ENCODE results near the gene GPRIN1. TPM values are rescaled to one million over a fixed set of nuclear protein-coding genes. Genes with fewer than 3 reads are reported as not detected.

The GPRIN1 gene
- total and polyA plus RNA-seq, 4 donors: 0.23 to 0.50 (median 0.30) TPM; not detected in 1

DNA sequence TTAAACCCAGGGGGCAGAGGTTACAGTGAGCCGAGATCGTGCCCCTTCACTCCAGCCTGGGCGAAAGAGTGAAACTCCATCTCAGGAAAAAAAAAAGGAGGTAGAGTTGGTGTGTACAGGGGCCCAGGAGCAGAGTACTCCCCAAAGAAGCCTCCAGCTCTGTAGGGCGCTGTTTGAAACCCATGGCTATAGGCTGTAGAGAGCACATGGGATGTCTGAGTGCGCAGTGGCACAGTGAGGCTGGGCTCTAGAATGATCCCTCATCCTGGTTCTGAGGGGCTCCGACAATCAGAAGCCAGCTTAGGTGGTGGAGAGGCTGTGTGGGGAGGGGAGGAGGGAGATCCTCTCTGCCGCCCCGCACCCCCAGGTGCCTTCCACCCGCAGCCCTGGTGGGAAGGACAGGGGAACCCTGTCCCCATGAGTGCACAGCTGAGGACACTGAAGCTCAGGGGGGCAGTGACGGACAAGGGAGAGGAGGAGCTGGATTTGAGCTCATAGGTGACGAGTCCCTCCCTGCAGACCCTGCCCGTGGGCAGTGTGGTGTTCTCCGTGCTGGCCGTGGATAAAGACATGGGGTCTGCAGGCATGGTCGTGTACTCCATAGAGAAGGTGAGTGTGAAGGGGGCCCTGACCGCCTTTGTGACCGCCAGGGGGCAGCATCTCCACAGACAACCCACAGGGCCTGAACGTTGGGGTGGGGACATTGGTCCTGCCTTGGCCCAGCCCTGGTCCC, 36.2 kb downstream of the GPRIN1 start:
- no peak overlapping the region for H3K4me3 ChIP-seq (ENCODE audit: low read depth in 1 of 3, low read length in 3 of 3)
- H3K27me3 ChIP-seq (ENCODE audit: control insufficient read depth in 4 of 4, insufficient read depth in 4 of 4, low read length in 3 of 4): no peaks in the 10 kb centered on the region
- H3K4me1 ChIP-seq (ENCODE audit: control insufficient read depth in 4 of 4, insufficient read depth in 4 of 4, low read length in 3 of 4): no peaks in the 10 kb centered on the region
- no peaks in the 10 kb centered on the region for H3K9me3 ChIP-seq (ENCODE audit: control insufficient read depth in 4 of 4, low read length in 3 of 4)
- H3K36me3 ChIP-seq (ENCODE audit: control insufficient read depth in 4 of 4, insufficient read depth in 3 of 4, low read depth in 1 of 4, low read length in 3 of 4): no peaks in the 10 kb centered on the region
- H3K27ac ChIP-seq (ENCODE audit: low read depth in 1 of 2, low read length in 2 of 2): no peak overlapping the region
- TF ChIP-seq, protein P1, sequence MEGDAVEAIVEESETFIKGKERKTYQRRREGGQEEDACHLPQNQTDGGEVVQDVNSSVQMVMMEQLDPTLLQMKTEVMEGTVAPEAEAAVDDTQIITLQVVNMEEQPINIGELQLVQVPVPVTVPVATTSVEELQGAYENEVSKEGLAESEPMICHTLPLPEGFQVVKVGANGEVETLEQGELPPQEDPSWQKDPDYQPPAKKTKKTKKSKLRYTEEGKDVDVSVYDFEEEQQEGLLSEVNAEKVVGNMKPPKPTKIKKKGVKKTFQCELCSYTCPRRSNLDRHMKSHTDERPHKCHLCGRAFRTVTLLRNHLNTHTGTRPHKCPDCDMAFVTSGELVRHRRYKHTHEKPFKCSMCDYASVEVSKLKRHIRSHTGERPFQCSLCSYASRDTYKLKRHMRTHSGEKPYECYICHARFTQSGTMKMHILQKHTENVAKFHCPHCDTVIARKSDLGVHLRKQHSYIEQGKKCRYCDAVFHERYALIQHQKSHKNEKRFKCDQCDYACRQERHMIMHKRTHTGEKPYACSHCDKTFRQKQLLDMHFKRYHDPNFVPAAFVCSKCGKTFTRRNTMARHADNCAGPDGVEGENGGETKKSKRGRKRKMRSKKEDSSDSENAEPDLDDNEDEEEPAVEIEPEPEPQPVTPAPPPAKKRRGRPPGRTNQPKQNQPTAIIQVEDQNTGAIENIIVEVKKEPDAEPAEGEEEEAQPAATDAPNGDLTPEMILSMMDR (IDR thresholded peaks at IDR 0.05; ENCODE audit: low read depth, low read length, missing input control): peak; percentile 64
- peak; percentile 61 to 79 for TF ChIP-seq RAD21 (IDR thresholded peaks at IDR 0.05)
- TF ChIP-seq HNF4A (conservative IDR thresholded peaks at IDR 0.05): no peak
- TF ChIP-seq, protein P2, sequence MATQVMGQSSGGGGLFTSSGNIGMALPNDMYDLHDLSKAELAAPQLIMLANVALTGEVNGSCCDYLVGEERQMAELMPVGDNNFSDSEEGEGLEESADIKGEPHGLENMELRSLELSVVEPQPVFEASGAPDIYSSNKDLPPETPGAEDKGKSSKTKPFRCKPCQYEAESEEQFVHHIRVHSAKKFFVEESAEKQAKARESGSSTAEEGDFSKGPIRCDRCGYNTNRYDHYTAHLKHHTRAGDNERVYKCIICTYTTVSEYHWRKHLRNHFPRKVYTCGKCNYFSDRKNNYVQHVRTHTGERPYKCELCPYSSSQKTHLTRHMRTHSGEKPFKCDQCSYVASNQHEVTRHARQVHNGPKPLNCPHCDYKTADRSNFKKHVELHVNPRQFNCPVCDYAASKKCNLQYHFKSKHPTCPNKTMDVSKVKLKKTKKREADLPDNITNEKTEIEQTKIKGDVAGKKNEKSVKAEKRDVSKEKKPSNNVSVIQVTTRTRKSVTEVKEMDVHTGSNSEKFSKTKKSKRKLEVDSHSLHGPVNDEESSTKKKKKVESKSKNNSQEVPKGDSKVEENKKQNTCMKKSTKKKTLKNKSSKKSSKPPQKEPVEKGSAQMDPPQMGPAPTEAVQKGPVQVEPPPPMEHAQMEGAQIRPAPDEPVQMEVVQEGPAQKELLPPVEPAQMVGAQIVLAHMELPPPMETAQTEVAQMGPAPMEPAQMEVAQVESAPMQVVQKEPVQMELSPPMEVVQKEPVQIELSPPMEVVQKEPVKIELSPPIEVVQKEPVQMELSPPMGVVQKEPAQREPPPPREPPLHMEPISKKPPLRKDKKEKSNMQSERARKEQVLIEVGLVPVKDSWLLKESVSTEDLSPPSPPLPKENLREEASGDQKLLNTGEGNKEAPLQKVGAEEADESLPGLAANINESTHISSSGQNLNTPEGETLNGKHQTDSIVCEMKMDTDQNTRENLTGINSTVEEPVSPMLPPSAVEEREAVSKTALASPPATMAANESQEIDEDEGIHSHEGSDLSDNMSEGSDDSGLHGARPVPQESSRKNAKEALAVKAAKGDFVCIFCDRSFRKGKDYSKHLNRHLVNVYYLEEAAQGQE (IDR thresholded peaks at IDR 0.05): no peak
- TF ChIP-seq RXRA (IDR thresholded peaks at IDR 0.05): no peak
- H3K9ac ChIP-seq (ENCODE audit: low read depth in 1 of 2, low read length in 2 of 2): no peak overlapping the region
- 48% methylated on average over 18 of the region's 18 CpGs for WGBS
- DNase-seq (ENCODE audit: low spot score): peak; percentile 84

DNA sequence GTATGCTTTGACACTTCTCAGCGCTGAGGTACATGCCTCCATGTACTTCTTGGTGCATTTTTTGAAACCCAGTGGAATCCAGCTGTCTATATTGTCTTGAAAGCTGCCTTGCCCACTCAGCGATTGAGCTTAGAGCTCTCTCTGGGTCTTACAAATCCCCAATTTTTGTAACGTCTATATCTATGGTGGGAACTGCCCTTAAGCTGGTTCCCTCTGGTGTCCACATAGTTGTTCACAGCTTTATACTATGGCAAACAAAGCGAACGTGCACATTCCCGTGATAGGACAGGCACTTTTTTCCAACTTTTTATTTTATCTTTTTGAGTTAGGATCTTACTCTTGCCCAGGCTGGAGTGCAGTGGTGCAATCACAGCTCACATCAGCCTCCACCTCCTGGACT, 39.9 kb downstream of the GPRIN1 start:
- Histone ChIP-seq H3K9me3 (ENCODE audit: control insufficient read depth in 4 of 4, low read length in 3 of 4) (no peaks in the 10 kb centered on the region), H3K27me3 (ENCODE audit: control insufficient read depth in 4 of 4, insufficient read depth in 4 of 4, low read length in 3 of 4) (no peaks in the 10 kb centered on the region), H3K4me3 (ENCODE audit: low read depth in 1 of 3, low read length in 3 of 3) (no peak overlapping the region), H3K36me3 (ENCODE audit: control insufficient read depth in 4 of 4, insufficient read depth in 3 of 4, low read depth in 1 of 4, low read length in 3 of 4) (no peaks in the 10 kb centered on the region), H3K9ac (ENCODE audit: low read depth in 1 of 2, low read length in 2 of 2) (no peak overlapping the region), H3K27ac (ENCODE audit: low read depth in 1 of 2, low read length in 2 of 2) (no peak overlapping the region), H3K4me1 (ENCODE audit: control insufficient read depth in 4 of 4, insufficient read depth in 4 of 4, low read length in 3 of 4) (no peaks in the 10 kb centered on the region)
- DNase-seq (ENCODE audit: low spot score): no peak
- WGBS: 77% methylated on average over 6 of the region's 6 CpGs
- TF ChIP-seq SP1 (IDR thresholded peaks at IDR 0.05) (no peak), TAF1 (conservative IDR thresholded peaks at IDR 0.05) (no peak), FOXA2 (IDR thresholded peaks at IDR 0.05) (no peak), HNF4A (conservative IDR thresholded peaks at IDR 0.05) (no peak), RAD21 (IDR thresholded peaks at IDR 0.05) (no peak)
- TF ChIP-seq, protein P3, sequence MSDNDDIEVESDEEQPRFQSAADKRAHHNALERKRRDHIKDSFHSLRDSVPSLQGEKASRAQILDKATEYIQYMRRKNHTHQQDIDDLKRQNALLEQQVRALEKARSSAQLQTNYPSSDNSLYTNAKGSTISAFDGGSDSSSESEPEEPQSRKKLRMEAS (IDR thresholded peaks at IDR 0.05): no peak

DNA sequence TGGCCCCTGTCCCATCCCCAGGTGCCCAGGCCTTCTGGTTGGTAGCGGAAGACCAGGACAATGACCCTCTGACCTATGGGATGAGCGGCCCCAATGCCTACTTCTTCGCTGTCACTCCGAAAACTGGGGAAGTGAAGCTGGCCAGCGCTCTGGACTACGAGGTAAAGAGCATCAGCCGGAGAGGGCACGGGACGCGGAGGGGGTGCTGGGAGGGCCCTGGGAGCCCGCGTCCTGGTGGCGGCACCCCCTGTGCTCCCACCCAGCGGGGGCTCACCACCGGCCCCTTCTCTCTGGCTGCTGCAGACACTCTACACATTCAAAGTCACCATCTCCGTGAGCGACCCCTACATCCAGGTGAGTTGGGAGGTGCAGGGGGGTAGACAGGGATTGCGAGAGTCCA, 41.3 kb downstream of the GPRIN1 start:
- DNase-seq (ENCODE audit: low spot score): no peak
- WGBS: 84% methylated on average over 18 of the region's 18 CpGs
- no peak for TF ChIP-seq HNF4A (conservative IDR thresholded peaks at IDR 0.05)
- no peak for TF ChIP-seq EGR1 (IDR thresholded peaks at IDR 0.05; ENCODE audit: low read depth in 2 of 2)
- TF ChIP-seq SP1 (IDR thresholded peaks at IDR 0.05): no peak
- TF ChIP-seq YY1 (IDR thresholded peaks at IDR 0.05): no peak
- no peak for TF ChIP-seq TAF1 (conservative IDR thresholded peaks at IDR 0.05)
- no peak for TF ChIP-seq FOXA2 (IDR thresholded peaks at IDR 0.05)
- no peak for TF ChIP-seq GABPA (IDR thresholded peaks at IDR 0.05 in 1 of 2, conservative IDR thresholded peaks at IDR 0.05 in 1 of 2)
- no peak for TF ChIP-seq RAD21 (IDR thresholded peaks at IDR 0.05)
- TF ChIP-seq, protein P1 (IDR thresholded peaks at IDR 0.05; ENCODE audit: low read depth, low read length, missing input control): no peak
- TF ChIP-seq, protein P2 (IDR thresholded peaks at IDR 0.05): no peak
- no peak for TF ChIP-seq RXRA (IDR thresholded peaks at IDR 0.05)
- TF ChIP-seq, protein P4, sequence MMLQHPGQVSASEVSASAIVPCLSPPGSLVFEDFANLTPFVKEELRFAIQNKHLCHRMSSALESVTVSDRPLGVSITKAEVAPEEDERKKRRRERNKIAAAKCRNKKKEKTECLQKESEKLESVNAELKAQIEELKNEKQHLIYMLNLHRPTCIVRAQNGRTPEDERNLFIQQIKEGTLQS (IDR thresholded peaks at IDR 0.05): no peak

More for the DNA sequence above, 41.3 kb downstream of the GPRIN1 start:
- no peaks in the 10 kb centered on the region for H3K27me3 ChIP-seq (ENCODE audit: control insufficient read depth in 4 of 4, insufficient read depth in 4 of 4, low read length in 3 of 4)
- no peaks in the 10 kb centered on the region for H3K4me1 ChIP-seq (ENCODE audit: control insufficient read depth in 4 of 4, insufficient read depth in 4 of 4, low read length in 3 of 4)
- no peaks in the 10 kb centered on the region for H3K9me3 ChIP-seq (ENCODE audit: control insufficient read depth in 4 of 4, low read length in 3 of 4)
- H3K36me3 ChIP-seq (ENCODE audit: control insufficient read depth in 4 of 4, insufficient read depth in 3 of 4, low read depth in 1 of 4, low read length in 3 of 4): no peaks in the 10 kb centered on the region
- H3K4me3 ChIP-seq (ENCODE audit: low read depth in 1 of 3, low read length in 3 of 3): no peak overlapping the region
- H3K27ac ChIP-seq (ENCODE audit: low read depth in 1 of 2, low read length in 2 of 2): no peak overlapping the region
- no peak overlapping the region for H3K9ac ChIP-seq (ENCODE audit: low read depth in 1 of 2, low read length in 2 of 2)

Measured in liver (tissue), 9 donors.